H1 (cell line): Measurements from ENCODE around the gene ZNF750. TPM values are rescaled to one million over a fixed set of nuclear protein-coding genes. Genes with fewer than 3 reads are reported as not detected.

Experiments
- CTCF ChIA-PET: fragments of 300-600 bp; sonication (Branson Sonifier 250); formaldehyde crosslinking; loops from one replicate; lab custom pipeline; 2021; ENCODE audit not compliant: partially characterized antibody; lab: Charles Lee
- POLR2A ChIA-PET: fragments of 300-600 bp; sonication (Branson Sonifier 250); formaldehyde crosslinking; loops from one replicate; lab custom pipeline; 2021; ENCODE audit warnings: inconsistent platforms; ENCODE audit not compliant: partially characterized antibody; lab: Charles Lee
- DNase-seq, 2 experiments: peaks; one replicate each; pipeline versions ENCODE4 v3.0.0 to v3.0.0-alpha.2; 2010 to 2022; ENCODE audit warnings: low spot score in 2 of 2, low read depth in 1 of 2, mixed read lengths in 1 of 2
- FAIRE-seq: peaks from 2 replicates; lab custom pipeline; 2011; peaks lifted over from hg19 to GRCh38; lab: Jason Lieb, UNC
- H2AFZ ChIP-seq: 2 replicates; pipeline ENCODE4 v1.8.1; 2012; ENCODE audit warnings: low read length, inconsistent platforms
- H2AK5ac ChIP-seq: 2 replicates; pipeline ENCODE4 v1.6.1; 2013; ENCODE audit warnings: low read depth, low read length
- H2BK120ac ChIP-seq: replicated peaks from 2 replicates; pipeline ENCODE3; 2013; ENCODE audit warnings: low read depth, low read length, inconsistent platforms
- H2BK12ac ChIP-seq: 2 replicates; pipeline ENCODE4 v1.6.1; 2013; ENCODE audit warnings: low read depth, low read length
- H2BK15ac ChIP-seq: 2 replicates; pipeline ENCODE4 v1.6.1; 2013; ENCODE audit warnings: low read length
- H2BK20ac ChIP-seq: 2 replicates; pipeline ENCODE4 v1.6.1; 2013; ENCODE audit warnings: low read length
- H2BK5ac ChIP-seq: 2 replicates; pipeline ENCODE4 v1.6.1; 2013; ENCODE audit warnings: low read depth, low read length
- H3K14ac ChIP-seq: 2 replicates; pipeline ENCODE4 v1.6.1; 2013; ENCODE audit warnings: inconsistent platforms; ENCODE audit not compliant: insufficient read length
- H3K18ac ChIP-seq: 2 replicates; pipeline ENCODE4 v1.6.1; 2013; ENCODE audit warnings: low read length; ENCODE audit errors: extremely low read depth
- H3K23ac ChIP-seq: 2 replicates; pipeline ENCODE4 v1.6.1; 2013; ENCODE audit warnings: inconsistent platforms; ENCODE audit not compliant: insufficient read length
- H3K23me2 ChIP-seq: 2 replicates; pipeline ENCODE4 v1.6.1; 2013; ENCODE audit warnings: low read depth, low read length
- H3K27ac ChIP-seq: 2 replicates; pipeline ENCODE4 v1.6.1; 2011; ENCODE audit warnings: low read depth, low read length, inconsistent platforms
- H3K27me3 ChIP-seq, 4 experiments: replicated peaks in 1 of 4; 1 replicate in 1 of 4; 2 replicates in 3 of 4; pipeline versions ENCODE4 v1.6.1 to v1.8.1; 2011 to 2013; ENCODE audit warnings: low read length in 3 of 4, mild to moderate bottlenecking in 3 of 4, inconsistent platforms in 2 of 4, mixed read lengths in 2 of 4, moderate library complexity in 1 of 4; ENCODE audit not compliant: control insufficient read depth in 3 of 4, insufficient read depth in 3 of 4; ENCODE audit errors: extremely low read depth in 1 of 4
- H3K36me3 ChIP-seq, 4 experiments: 2 replicates each; pipeline versions ENCODE4 v1.6.1 to v1.8.1; 2011 to 2013; ENCODE audit warnings: mild to moderate bottlenecking in 4 of 4, low read length in 3 of 4, moderate library complexity in 2 of 4, control low read depth in 1 of 4, inconsistent platforms in 1 of 4; ENCODE audit not compliant: insufficient read depth in 4 of 4, control insufficient read depth in 2 of 4
- H3K4ac ChIP-seq: replicated peaks from 2 replicates; pipeline ENCODE3; 2013; ENCODE audit warnings: low read length, low read depth, mixed read lengths, inconsistent platforms; ENCODE audit not compliant: insufficient read length
- H3K4me1 ChIP-seq, 4 experiments: replicated peaks in 1 of 4; 1 replicate in 1 of 4; 2 replicates in 3 of 4; pipeline versions ENCODE4 v1.6.1 to v1.8.1; 2011 to 2013; ENCODE audit warnings: low read length in 3 of 4, inconsistent platforms in 2 of 4, mixed read lengths in 1 of 4; ENCODE audit not compliant: insufficient read depth in 4 of 4, control insufficient read depth in 3 of 4
- H3K4me2 ChIP-seq, 2 experiments: 2 replicates each; pipeline versions ENCODE4 v1.6.1 to v1.8.1; 2011 to 2013; ENCODE audit warnings: low read depth in 2 of 2, low read length in 2 of 2, control low read depth in 1 of 2, inconsistent platforms in 1 of 2, mild to moderate bottlenecking in 1 of 2; ENCODE audit not compliant: insufficient read depth in 1 of 2
- H3K4me3 ChIP-seq, 4 experiments: fragments of 200-600, 300-600 bp in 1 of 4; sonication (generic), shearing (Covaris generic), sonication (Bioruptor Twin) in 1 of 4; 2 replicates each; pipeline versions ENCODE4 v1.5.1 to v1.8.1; 2011 to 2016; ENCODE audit warnings: low read length in 4 of 4, low read depth in 3 of 4, control low read depth in 2 of 4, inconsistent platforms in 2 of 4, mild to moderate bottlenecking in 2 of 4, mixed read lengths in 1 of 4, moderate library complexity in 1 of 4; ENCODE audit not compliant: insufficient read depth in 2 of 4; ENCODE audit errors: extremely low read depth in 1 of 4
- H3K56ac ChIP-seq: replicated peaks from 2 replicates; pipeline ENCODE3; 2013; ENCODE audit warnings: low read depth, mild to moderate bottlenecking, mixed read lengths, low read length, inconsistent platforms; ENCODE audit not compliant: insufficient read length
- H3K79me1 ChIP-seq: 2 replicates; pipeline ENCODE4 v1.6.1; 2013; ENCODE audit warnings: low read depth, low read length, control low read depth
- H3K79me2 ChIP-seq, 2 experiments: 2 replicates each; pipeline versions ENCODE4 v1.6.1 to v1.8.1; 2012 to 2013; ENCODE audit warnings: low read length in 2 of 2, mild to moderate bottlenecking in 2 of 2, inconsistent platforms in 1 of 2; ENCODE audit not compliant: insufficient read depth in 2 of 2, control insufficient read depth in 1 of 2
- H3K9ac ChIP-seq, 4 experiments: replicated peaks in 1 of 4; 1 replicate in 1 of 4; 2 replicates in 3 of 4; pipeline versions ENCODE4 v1.6.1 to v1.8.1; 2011 to 2013; ENCODE audit warnings: low read depth in 3 of 4, low read length in 3 of 4, control low read depth in 2 of 4, mild to moderate bottlenecking in 2 of 4, moderate library complexity in 2 of 4, inconsistent platforms in 1 of 4; ENCODE audit errors: extremely low read depth in 1 of 4
- H3K9me3 ChIP-seq, 2 experiments: 2 replicates each; pipeline versions ENCODE4 v1.6.1 to v1.8.1; 2012 to 2013; ENCODE audit warnings: mild to moderate bottlenecking in 2 of 2, moderate library complexity in 2 of 2, control low read depth in 1 of 2, inconsistent platforms in 1 of 2, low read depth in 1 of 2, low read length in 1 of 2, mixed read lengths in 1 of 2; ENCODE audit not compliant: insufficient read depth in 2 of 2
- H4K20me1 ChIP-seq, 2 experiments: replicated peaks in 1 of 2; 2 replicates each; pipeline versions ENCODE3 to v1.8.1; 2011 to 2013; ENCODE audit warnings: inconsistent platforms in 2 of 2, low read length in 2 of 2, mild to moderate bottlenecking in 1 of 2; ENCODE audit not compliant: insufficient read depth in 2 of 2, control insufficient read depth in 1 of 2
- H4K5ac ChIP-seq: 2 replicates; pipeline ENCODE4 v1.6.1; 2013; ENCODE audit warnings: low read length, low read depth, mixed read lengths, inconsistent platforms; ENCODE audit not compliant: insufficient read length
- H4K8ac ChIP-seq: 2 replicates; pipeline ENCODE4 v1.8.0; 2013; ENCODE audit warnings: mild to moderate bottlenecking, moderate library complexity, low read length, inconsistent platforms; ENCODE audit not compliant: insufficient read depth; ENCODE audit errors: extremely low read depth
- H4K91ac ChIP-seq: replicated peaks from 2 replicates; pipeline ENCODE3; 2013; ENCODE audit warnings: low read length, mixed read lengths, inconsistent platforms; ENCODE audit not compliant: insufficient read length
- GABPA ChIP-seq: IDR thresholded peaks from 2 replicates; pipeline ENCODE4 v1.6.1; 2011; ENCODE audit warnings: mild to moderate bottlenecking, low read length, moderate library complexity, borderline replicate concordance; ENCODE audit not compliant: insufficient read depth
- WGBS, 2 experiments: shearing (Covaris generic) in 1 of 2; methylation state at CpG; one replicate each; pipeline versions ENCODE4 v1.1.6 to v1.1.7; 2013 to 2015; ENCODE audit warnings: low lambda C conversion rate in 2 of 2, mixed read lengths in 2 of 2, inconsistent platforms in 1 of 2, low coverage in 1 of 2, missing lambda C conversion rate in 1 of 2; ENCODE audit not compliant: insufficient replicate concordance in 2 of 2, insufficient coverage in 1 of 2, insufficient read length in 1 of 2; ENCODE audit errors: extremely low coverage in 1 of 2, missing lambda C conversion rate in 1 of 2; 5-methylcytosine and 5-hydroxymethylcytosine counted together
- polyA plus RNA-seq, 7 experiments: library from polyadenylated mRNA; depleted of rRNA in 3 of 7; stranded (reverse) in 5 of 7; unstranded in 2 of 7; fragments of >200 nt in 5 of 7; fragments of 200-250 nt in 2 of 7; gene quantifications; 1 replicate in 5 of 7; 2 replicates in 1 of 7; 4 replicates in 1 of 7; pipeline versions ENCODE4 v1.2.1 to v1.2.3, GENCODE V29; 2011 to 2013; ENCODE audit warnings: missing spikeins in 2 of 7, mixed read lengths in 2 of 7
- total RNA-seq: library from RNA; stranded (reverse); fragmentation: NEBNext Ultra II Directional; extraction: Animal tissue kit (Norgen Biotek cat#: 25700); gene quantifications from 2 replicates; pipeline ENCODE4 v1.2.1, GENCODE V29; 2021

The ZNF750 gene
- total and polyA plus RNA-seq, 2 of the 8 experiments (the other 6 are each of a cell fraction or from before 2014, with no cell fraction given): not detected

GRCh38 chr17:82878527-82878926 lies 38.7 kb upstream of the ZNF750 start:
- no peak overlapping the region for H3K4ac ChIP-seq
- no peak overlapping the region for H2BK12ac ChIP-seq
- H3K27me3 ChIP-seq: no peaks in the 10 kb centered on the region
- no peak overlapping the region for H3K56ac ChIP-seq
- CTCF ChIA-PET: interaction anchor here (0.6 kb wide), 1 partner anchor 48 kb away, joined by 3 read pairs; no protein-coding TSS in a partner anchor
- peaks cover 0 to 23% of the 10 kb centered on the region in 2 experiments; a peak in 2 of 4 replicates for H3K79me2 ChIP-seq
- no peak for TF ChIP-seq GABPA
- H4K8ac ChIP-seq: no peak overlapping the region
- no peak overlapping the region for H3K27ac ChIP-seq
- WGBS, 2 experiments: 94% methylated on average over 9 of the region's 9 CpGs; no CpG with 5 or more reads in 1 of the 2 experiments
- H4K20me1 ChIP-seq: peaks cover 4 to 13% of the 10 kb centered on the region in 2 experiments
- no peak overlapping the region for H4K5ac ChIP-seq
- no peak overlapping the region for H3K18ac ChIP-seq
- H2AK5ac ChIP-seq: no peak overlapping the region
- H2BK20ac ChIP-seq: no peak overlapping the region
- H2BK15ac ChIP-seq: no peak overlapping the region
- no peak overlapping the region for H4K91ac ChIP-seq
- no peak overlapping the region for H3K14ac ChIP-seq
- peaks cover 21% of the 10 kb centered on the region for H3K79me1 ChIP-seq
- H3K9ac ChIP-seq: no peak overlapping the region
- H3K23ac ChIP-seq: no peak overlapping the region
- DNase-seq (no peak), FAIRE-seq (no peak)
- peaks cover 0 to 11% (median 3%) of the 10 kb centered on the region in 4 experiments; a peak in 5 of 7 replicates for H3K4me1 ChIP-seq
- no peaks in the 10 kb centered on the region for H3K23me2 ChIP-seq
- H3K9me3 ChIP-seq: no peaks in the 10 kb centered on the region
- no peak overlapping the region for H2BK5ac ChIP-seq
- H2AFZ ChIP-seq: no peak overlapping the region
- POLR2A ChIA-PET: no interaction called here
- no peak overlapping the region for H3K4me3 ChIP-seq
- H3K4me2 ChIP-seq: no peak overlapping the region
- H3K36me3 ChIP-seq: peaks cover 0 to 3% (median 1%) of the 10 kb centered on the region in 4 experiments; a peak in 2 of 8 replicates
- H2BK120ac ChIP-seq: no peak overlapping the region
